22Rv1 (cell line): ENCODE results near the gene TMEM154.

Experiments used
- ZFX ChIP-seq: fragments of 450-650 bp; IDR thresholded peaks from 2 replicates; pipeline ENCODE4 v1.6.1; 2017; ENCODE audit warnings: antibody characterized with exemption, borderline replicate concordance
- TF ChIP-seq, protein P1 (sequence below): fragments of 450-650 bp; IDR thresholded peaks from 2 replicates; pipeline ENCODE4 v1.5.1; 2017; ENCODE audit warnings: mild to moderate bottlenecking

DNA sequence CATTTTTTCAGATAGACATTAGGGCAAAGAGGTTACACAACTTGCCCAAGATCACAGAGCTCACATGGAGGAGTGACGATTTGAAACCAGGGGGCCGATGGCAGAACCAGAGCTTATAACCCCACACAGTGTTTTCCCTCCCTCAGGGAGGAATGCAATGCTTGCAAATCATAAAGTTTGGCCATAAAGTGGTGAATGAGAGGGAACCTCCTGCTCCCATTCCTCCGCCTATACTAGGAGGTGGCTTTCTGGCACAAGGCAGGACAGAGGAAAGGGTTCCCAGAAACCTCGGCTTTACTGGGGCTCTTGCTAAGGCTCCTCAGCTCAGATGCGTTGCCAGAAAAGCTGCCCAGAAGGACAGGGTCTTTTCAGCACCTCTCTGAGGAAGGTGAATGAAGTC, 19.3 kb downstream of the TMEM154 start:
- TF ChIP-seq, protein P1, sequence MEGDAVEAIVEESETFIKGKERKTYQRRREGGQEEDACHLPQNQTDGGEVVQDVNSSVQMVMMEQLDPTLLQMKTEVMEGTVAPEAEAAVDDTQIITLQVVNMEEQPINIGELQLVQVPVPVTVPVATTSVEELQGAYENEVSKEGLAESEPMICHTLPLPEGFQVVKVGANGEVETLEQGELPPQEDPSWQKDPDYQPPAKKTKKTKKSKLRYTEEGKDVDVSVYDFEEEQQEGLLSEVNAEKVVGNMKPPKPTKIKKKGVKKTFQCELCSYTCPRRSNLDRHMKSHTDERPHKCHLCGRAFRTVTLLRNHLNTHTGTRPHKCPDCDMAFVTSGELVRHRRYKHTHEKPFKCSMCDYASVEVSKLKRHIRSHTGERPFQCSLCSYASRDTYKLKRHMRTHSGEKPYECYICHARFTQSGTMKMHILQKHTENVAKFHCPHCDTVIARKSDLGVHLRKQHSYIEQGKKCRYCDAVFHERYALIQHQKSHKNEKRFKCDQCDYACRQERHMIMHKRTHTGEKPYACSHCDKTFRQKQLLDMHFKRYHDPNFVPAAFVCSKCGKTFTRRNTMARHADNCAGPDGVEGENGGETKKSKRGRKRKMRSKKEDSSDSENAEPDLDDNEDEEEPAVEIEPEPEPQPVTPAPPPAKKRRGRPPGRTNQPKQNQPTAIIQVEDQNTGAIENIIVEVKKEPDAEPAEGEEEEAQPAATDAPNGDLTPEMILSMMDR: no peak
- no peak for TF ChIP-seq ZFX
